ENCODE data around the gene MICAL3. TPM values are rescaled to one million over a fixed set of nuclear protein-coding genes. Genes with fewer than 3 reads are reported as not detected.

MICAL3 gene
- polyA plus RNA-seq, 1 donor from 2014 or later, result 28.1 TPM

- Histone ChIP-seq H3F3A (ENCODE audit: insufficient read depth, low read length, poor library complexity, severe bottlenecking) (no peaks in the 10 kb centered on the region), H2AFZ (ENCODE audit: low read depth, low read length) (no peak overlapping the region), H3K9ac (ENCODE audit: low read length) (no peak overlapping the region), H3K9me2 (ENCODE audit: insufficient read depth, low read length) (no peaks in the 10 kb centered on the region), H3K4me2 (ENCODE audit: low read length) (no peak overlapping the region), H3K27me3 (ENCODE audit: insufficient read depth, low read depth, low read length) (no peaks in the 10 kb centered on the region), H3K27ac (ENCODE audit: low read length) (no peak overlapping the region), H3K79me2 (replicated peaks; ENCODE audit: insufficient read depth, low read length) (no peaks in the 10 kb centered on the region), H3K4me3 (ENCODE audit: low read length) (no peak overlapping the region), H3K9me3 (ENCODE audit: low read length) (no peaks in the 10 kb centered on the region), H4K20me1 (ENCODE audit: insufficient read depth) (no peaks in the 10 kb centered on the region), H3K36me3 (ENCODE audit: insufficient read depth, low read length) (no peaks in the 10 kb centered on the region)
- no peak for TF ChIP-seq REST (IDR thresholded peaks at IDR 0.05; ENCODE audit: borderline replicate concordance)
- no peak for TF ChIP-seq MXI1 (conservative IDR thresholded peaks at IDR 0.05; ENCODE audit: poor library complexity, severe bottlenecking)
- TF ChIP-seq EP300 (conservative IDR thresholded peaks at IDR 0.05; ENCODE audit: poor library complexity, severe bottlenecking), result no peak
- TF ChIP-seq, protein P1, sequence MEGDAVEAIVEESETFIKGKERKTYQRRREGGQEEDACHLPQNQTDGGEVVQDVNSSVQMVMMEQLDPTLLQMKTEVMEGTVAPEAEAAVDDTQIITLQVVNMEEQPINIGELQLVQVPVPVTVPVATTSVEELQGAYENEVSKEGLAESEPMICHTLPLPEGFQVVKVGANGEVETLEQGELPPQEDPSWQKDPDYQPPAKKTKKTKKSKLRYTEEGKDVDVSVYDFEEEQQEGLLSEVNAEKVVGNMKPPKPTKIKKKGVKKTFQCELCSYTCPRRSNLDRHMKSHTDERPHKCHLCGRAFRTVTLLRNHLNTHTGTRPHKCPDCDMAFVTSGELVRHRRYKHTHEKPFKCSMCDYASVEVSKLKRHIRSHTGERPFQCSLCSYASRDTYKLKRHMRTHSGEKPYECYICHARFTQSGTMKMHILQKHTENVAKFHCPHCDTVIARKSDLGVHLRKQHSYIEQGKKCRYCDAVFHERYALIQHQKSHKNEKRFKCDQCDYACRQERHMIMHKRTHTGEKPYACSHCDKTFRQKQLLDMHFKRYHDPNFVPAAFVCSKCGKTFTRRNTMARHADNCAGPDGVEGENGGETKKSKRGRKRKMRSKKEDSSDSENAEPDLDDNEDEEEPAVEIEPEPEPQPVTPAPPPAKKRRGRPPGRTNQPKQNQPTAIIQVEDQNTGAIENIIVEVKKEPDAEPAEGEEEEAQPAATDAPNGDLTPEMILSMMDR (IDR thresholded peaks at IDR 0.05; ENCODE audit: poor library complexity, severe bottlenecking), result no peak
- no peak for TF ChIP-seq POLR2AphosphoS5 (IDR thresholded peaks at IDR 0.05)
- no peak for TF ChIP-seq SMC3 (conservative IDR thresholded peaks at IDR 0.05; ENCODE audit: poor library complexity)
- TF ChIP-seq TAF1 (IDR thresholded peaks at IDR 0.05; ENCODE audit: low read depth), result no peak
- TF ChIP-seq EZH2 (IDR thresholded peaks at IDR 0.05; ENCODE audit: borderline replicate concordance, insufficient read depth, low read length, poor library complexity, severe bottlenecking), result no peak
- TF ChIP-seq RAD21 (conservative IDR thresholded peaks at IDR 0.05), result no peak
These were observed 44.1 kb upstream of the MICAL3 start for GRCh38 chr22:18068381-18068988.

DNA sequence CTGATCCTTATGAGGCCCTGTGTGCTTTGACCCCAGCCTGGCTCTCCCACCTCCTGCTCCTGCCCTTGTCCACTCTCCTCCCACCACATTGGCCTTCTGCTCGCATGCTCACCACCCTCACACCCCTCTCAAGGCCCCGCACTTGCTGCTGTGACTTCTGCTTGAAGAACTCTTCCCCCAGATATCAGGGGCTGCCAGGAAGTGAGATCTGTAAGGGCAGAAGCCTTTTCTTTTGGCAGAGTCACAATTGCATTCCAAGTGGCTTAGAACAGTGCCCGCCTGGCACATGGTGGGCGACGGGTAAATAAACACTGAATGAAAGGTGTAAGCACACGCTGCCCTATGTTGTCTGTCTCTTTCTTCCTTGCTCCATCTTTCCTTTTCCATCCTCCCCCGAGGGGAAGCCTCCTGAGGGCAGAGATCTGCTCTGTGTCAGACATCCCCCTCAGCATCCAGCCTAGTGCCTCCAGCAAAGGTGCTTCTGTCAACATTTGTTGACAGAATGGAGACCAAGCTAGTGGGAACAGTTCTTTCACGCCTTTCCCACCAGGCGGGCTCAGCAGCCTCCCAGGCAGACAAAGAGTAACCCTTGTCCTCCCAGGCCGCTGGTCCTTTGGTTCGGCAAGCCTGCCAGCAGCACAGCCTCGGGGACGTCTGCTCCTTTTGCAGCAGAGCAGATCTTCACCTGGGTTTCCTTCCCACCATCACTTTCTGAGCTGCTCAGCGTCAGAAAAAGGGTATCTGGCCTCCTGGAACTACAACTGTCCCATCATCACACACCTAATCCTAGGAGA, 43.4 kb upstream of the MICAL3 start:
- H3K9me3 ChIP-seq (ENCODE audit: low read length), result no peaks in the 10 kb centered on the region
- H3K9ac ChIP-seq (ENCODE audit: low read length), result no peak overlapping the region
- no peak overlapping the region for H2AFZ ChIP-seq (ENCODE audit: low read depth, low read length)
- no peaks in the 10 kb centered on the region for H3F3A ChIP-seq (ENCODE audit: insufficient read depth, low read length, poor library complexity, severe bottlenecking)
- TF ChIP-seq MXI1 (conservative IDR thresholded peaks at IDR 0.05; ENCODE audit: poor library complexity, severe bottlenecking), result no peak
- TF ChIP-seq POLR2AphosphoS5 (IDR thresholded peaks at IDR 0.05), result no peak
- H3K27me3 ChIP-seq (ENCODE audit: insufficient read depth, low read depth, low read length), result no peaks in the 10 kb centered on the region
- no peaks in the 10 kb centered on the region for H3K36me3 ChIP-seq (ENCODE audit: insufficient read depth, low read length)
- H3K27ac ChIP-seq (ENCODE audit: low read length), result no peak overlapping the region
- no peak overlapping the region for H3K4me3 ChIP-seq (ENCODE audit: low read length)
- no peaks in the 10 kb centered on the region for H3K79me2 ChIP-seq (replicated peaks; ENCODE audit: insufficient read depth, low read length)
- no peaks in the 10 kb centered on the region for H3K9me2 ChIP-seq (ENCODE audit: insufficient read depth, low read length)
- no peak overlapping the region for H3K4me2 ChIP-seq (ENCODE audit: low read length)
- H4K20me1 ChIP-seq (ENCODE audit: insufficient read depth), result no peaks in the 10 kb centered on the region

Measured in neural cell (in vitro differentiated cells).